Suppressor macrophage (primary cell): ENCODE data around the gene RAPGEF1.
"Not testable (repeated sequence)": the region's sequence is repeated elsewhere in the genome, so short reads cannot be mapped to it uniquely, and the experiment has no call there.

ENCODE experiments used
- DNase-seq, 4 experiments: peaks; one replicate each; pipeline ENCODE4 v3.0.0-alpha.2; 2020 to 2022
- total RNA-seq, 17 experiments: gene quantifications; one replicate each; lab custom pipeline; 2026; ENCODE audit warnings: mixed read lengths in 6 of 17, inconsistent platforms in 3 of 17; lab: John Stamatoyannopoulos, UW

Gene RAPGEF1
- total RNA-seq = 319 to 663 (median 433) reads per million in 17 experiments

- DNase-seq = peak; percentile 72 to 93 (median 88)
These were observed at the start of gene RAPGEF1 for GRCh38 chr9:131739959-131740648. RAPGEF1 (minus strand) TSS chr9:131740076; CDS start chr9:131739830, 246 bp downstream.

GRCh38 chr9:131788851-131789250 is 49.0 kb upstream of the RAPGEF1 start:
- no peak for DNase-seq

GRCh38 chr9:131787838-131788237 is 48.0 kb upstream of the RAPGEF1 start:
- no peak for DNase-seq

- no peak for DNase-seq
These were observed 45.0 kb upstream of the RAPGEF1 start for GRCh38 chr9:131784748-131785501.

- DNase-seq = no peak
These were observed 41.2 kb upstream of the RAPGEF1 start for GRCh38 chr9:131781069-131781468.

GRCh38 chr9:131776473-131776872 is 36.6 kb upstream of the RAPGEF1 start:
- DNase-seq = peak; percentile 28 to 63 (median 38)

- DNase-seq = no peak
These were observed 36.2 kb upstream of the RAPGEF1 start for GRCh38 chr9:131776036-131776435.

GRCh38 chr9:131774636-131775035 is 34.8 kb upstream of the RAPGEF1 start:
- DNase-seq = no peak

- DNase-seq = peak; percentile 56 to 78 (median 68)
These were observed 34.1 kb upstream of the RAPGEF1 start for GRCh38 chr9:131773911-131774379.

GRCh38 chr9:131772940-131773339 is 33.1 kb upstream of the RAPGEF1 start:
- no peak for DNase-seq

GRCh38 chr9:131771646-131772045 is 31.8 kb upstream of the RAPGEF1 start:
- DNase-seq = no peak

GRCh38 chr9:131769361-131769760 is 29.5 kb upstream of the RAPGEF1 start:
- no peak for DNase-seq

- DNase-seq = no peak
These were observed 24.7 kb upstream of the RAPGEF1 start for GRCh38 chr9:131764568-131764967.

- peak; percentile 73 to 90 (median 86) for DNase-seq
These were observed 22.6 kb upstream of the RAPGEF1 start for GRCh38 chr9:131762356-131762932.

- no peak for DNase-seq
These were observed 19.3 kb upstream of the RAPGEF1 start for GRCh38 chr9:131759017-131759647.

- peak in 1 of 4 experiments; percentile 20 for DNase-seq
These were observed 17.7 kb upstream of the RAPGEF1 start for GRCh38 chr9:131757549-131757948.

- DNase-seq = peak; percentile 88 to 94 (median 90)
These were observed 15.8 kb upstream of the RAPGEF1 start for GRCh38 chr9:131755541-131756198.

- DNase-seq = no peak
These were observed 15.0 kb upstream of the RAPGEF1 start for GRCh38 chr9:131754846-131755245.

- not testable (repeated sequence) for DNase-seq
These were observed 13.9 kb upstream of the RAPGEF1 start for GRCh38 chr9:131753751-131754150.

- peak in 1 of 4 experiments; percentile 16 for DNase-seq
These were observed 12.5 kb upstream of the RAPGEF1 start for GRCh38 chr9:131752231-131752884.

- DNase-seq = no peak
These were observed 8.6 kb upstream of the RAPGEF1 start for GRCh38 chr9:131748411-131748955.
